Cerebellar cortex (tissue), 1 donor: ENCODE results near the gene ADISSP.

Source experiments
- DNase-seq: peaks from one replicate; pipeline ENCODE4 v3.0.0-alpha.2; 2015; ENCODE audit warnings: low spot score

Gene ADISSP

DNA sequence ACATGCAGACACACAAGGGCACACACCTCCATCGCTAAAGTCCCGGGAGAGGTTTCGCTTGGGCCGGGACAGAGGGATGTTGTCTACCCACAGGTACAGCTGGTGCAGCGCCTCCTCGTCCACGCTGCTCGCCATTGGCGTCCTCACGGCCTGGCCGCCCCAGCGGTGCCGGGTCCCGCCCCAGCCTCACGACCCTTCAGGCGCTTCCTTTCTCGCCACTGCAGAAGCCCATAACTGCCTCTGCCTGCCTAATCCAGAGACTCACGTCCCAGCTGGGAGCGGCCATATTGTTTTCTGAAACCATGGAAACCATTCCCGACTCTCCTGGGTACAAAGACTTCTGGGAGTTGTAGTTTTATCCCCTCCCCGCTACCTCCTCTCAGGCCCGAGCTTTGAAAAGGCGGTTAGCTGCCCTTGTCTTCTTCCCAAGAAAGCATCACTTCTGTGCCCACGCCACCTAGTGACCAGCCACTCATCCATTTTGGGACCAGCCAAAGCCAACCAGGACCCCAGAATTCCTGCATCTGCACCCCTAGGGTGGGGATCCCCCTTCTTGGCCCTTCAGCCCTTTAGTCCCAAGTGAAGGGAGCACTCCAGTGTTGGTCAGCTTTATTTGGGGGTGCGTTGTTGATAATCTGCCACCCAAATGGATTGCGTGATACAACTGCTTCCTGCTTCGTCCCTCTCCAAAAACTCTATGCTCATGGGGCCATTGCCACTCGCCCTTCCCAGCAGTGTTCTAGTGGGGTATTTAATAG, 13.8 kb upstream of the ADISSP start, which contains the start of gene SPEF1:
TSS of gene SPEF1 (minus strand) at position 296 of the 758 bp plus-strand sequence. CDS start at position 135, 161 bp downstream.
- peak; percentile 98 for DNase-seq

DNA sequence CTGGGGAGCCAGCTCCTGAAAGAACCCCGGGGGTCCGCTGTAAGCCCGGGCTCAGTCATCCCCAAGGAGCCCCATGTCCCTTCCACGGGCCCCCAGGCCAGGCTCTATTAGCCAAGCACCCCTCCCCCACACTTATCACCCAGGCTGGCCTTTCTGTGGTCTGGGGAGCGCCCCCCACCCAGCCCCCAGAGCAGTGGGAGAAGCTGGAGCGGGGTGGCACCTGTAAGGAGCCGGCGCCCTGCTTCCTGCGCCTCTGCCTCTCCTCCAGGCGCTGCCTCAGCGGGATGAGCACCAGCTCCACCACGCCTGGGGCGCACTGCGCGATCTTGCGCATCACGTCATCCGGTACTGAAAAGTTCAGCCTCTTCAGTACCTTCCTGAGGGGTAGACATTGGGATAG, 11.4 kb upstream of the ADISSP start:
- DNase-seq: no peak

DNA sequence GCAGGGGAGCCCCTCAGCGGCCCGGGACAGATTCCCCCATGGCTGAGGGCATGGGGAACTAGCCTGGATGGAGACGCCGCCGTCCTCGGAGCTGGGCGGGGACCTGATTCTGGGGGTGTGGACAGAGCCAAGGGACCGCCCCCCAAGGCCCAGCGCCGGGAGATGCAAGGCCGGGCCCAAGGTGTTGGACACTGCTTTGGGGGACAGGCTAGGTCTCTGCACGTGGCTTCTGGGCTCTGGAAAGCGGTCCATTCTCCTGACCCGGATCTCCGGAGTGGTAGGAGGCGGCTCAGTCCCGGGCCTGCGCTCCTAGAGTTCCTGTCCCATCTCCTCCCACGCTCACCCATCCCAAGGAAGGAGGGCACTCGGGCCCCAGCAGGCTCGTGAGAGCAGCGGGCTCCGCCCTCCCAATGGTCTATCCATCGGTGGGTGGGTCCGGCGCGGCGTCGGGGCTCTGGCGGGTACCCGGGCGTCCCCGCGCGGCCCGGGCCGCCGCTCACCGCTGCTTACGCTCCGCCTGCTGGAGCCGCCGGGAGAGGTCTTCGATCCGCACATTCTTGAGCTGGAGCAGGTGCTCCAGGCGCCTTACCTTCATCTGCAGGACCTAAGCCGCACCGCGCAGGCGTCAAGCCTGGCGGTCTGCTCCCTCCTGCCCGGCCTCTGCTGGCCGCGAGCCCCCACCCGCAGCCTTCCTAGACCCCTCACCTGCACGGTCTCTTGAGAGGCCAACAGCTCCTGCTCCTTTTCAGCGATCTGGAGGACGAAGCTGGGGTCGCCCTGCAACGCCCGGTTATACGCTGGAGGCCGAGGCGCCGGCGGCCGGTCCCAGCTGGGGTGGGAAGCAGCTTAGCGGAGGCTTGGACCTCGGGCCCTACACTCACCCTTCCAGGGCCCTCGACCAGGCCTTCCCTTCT, 10.4 kb upstream of the ADISSP start:
- no peak for DNase-seq

DNA sequence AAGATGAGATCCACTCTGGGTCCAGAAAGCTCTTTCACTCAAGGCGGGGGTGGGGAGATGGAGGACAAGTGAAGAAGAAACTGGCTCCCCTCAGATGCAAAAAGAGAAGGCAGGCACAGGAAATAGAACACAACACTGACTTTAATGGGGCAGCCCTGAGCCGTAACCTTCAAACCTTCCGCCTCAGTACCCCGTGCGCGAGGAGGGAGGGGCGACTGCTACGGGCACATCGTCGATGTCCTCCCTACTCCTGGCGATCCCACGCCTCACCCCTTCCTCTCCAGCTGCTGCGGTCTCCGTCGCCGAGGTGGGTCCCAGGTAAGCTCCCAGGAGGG, 9.8 kb upstream of the ADISSP start:
- no peak for DNase-seq

DNA sequence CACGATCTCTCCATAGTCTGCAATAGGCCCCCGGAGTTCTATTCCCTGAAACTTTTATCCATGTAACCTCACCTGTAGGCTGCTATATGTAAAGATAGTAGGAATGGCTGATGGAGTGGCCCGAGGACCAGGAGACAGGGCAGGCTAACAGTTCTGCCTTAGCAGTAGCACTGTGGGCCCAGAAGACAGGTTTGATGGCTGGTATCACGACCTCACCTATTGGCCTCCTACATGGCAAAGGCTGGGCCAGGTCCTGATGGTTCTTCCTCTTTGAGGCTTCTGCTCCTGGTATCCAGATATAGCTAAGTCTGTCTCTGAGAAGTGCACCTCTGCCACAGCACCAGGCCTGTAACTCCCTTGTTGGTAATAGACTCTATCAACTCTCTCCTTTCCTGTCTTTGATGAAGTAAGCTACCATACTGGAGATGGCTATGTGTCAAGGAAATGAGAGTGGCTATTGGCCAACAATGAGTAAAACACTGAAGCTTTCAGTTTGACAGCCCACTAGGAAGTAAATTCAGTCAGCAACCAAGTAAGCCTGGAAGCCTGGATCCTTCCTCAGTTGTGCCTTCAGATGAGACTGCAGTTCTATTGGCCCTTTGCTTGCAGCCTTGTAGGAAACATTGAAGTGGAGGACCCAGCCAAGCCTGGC, 8.0 kb upstream of the ADISSP start:
- no peak for DNase-seq

DNA sequence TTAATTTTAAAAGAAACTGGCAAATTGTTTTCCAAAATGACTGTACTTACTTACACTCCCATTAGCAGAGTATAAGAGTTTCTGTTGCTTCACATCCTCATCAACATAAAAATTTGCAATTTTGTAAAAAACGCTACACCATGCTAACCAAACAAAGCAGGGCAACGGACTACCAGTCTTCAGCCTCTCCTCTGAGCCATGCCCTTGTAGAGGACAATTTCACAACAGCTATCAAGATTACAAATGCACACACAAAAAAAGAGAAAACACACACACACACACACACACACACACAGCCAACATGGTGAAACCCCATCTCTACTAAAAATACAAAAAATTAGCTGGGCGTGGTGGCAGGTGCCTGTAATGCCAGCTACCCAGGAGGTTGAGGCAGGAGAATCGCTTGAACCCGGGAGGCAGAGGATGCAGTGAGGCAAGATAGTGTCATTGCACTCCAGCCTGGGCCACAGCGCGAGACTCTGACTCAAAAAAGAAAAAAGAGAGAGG, 4.1 kb upstream of the ADISSP start:
- no peak for DNase-seq

DNA sequence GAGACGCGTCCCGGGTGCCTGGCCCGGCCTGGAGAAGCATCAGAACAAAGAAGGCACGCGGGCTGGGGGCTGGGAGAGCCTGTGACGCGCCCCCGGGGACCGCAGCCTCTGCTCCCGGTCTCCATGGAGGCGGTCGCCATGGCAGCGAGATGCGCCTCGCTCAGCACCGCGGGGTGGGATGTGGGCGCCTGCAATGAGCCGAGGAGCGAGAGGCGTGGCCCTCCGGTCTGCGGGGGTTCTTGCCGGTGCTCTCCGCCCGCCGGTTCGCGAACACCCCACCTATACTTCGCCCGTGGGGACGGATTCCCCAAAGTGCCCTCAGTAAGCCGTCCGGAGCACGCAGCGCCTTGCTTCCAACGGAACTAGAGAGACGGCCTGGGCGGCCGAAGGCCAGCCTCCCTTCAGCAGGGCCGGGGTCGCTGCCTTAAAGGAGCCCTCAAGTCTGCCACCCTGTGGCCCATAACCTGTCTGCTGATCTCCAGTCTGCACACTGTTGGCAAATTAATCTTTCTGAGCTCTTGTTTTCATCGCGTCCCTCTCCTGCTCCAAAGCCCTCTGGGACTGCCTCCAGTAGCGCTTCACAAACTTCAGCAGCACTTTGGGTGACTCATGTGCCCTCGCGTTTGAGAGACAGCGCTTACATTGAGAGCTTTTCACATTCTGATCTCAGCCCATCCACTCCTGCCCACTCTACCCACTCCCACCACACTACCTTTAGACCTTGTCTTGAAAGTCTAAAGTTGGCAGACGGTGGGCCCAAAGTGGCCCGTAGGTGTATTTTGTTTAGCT, 983 bp upstream of the ADISSP start:
- peak; percentile 79 for DNase-seq

DNA sequence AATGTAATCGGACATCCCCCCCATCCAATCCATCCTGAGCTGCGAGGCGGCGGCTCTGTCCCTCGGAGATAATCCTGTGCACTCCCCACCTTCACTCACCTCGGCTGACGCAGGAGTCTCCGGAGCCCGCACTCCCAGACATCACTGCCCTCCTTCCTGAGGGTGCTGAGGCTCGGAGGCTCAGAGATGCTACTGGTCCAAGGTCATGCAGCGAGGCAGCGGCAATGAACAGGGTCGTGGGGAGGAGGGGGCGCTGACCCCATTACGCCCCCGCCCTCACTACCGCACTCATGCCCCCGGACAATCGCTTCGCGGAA, 485 bp downstream of the ADISSP start:
- DNase-seq: no peak

DNA sequence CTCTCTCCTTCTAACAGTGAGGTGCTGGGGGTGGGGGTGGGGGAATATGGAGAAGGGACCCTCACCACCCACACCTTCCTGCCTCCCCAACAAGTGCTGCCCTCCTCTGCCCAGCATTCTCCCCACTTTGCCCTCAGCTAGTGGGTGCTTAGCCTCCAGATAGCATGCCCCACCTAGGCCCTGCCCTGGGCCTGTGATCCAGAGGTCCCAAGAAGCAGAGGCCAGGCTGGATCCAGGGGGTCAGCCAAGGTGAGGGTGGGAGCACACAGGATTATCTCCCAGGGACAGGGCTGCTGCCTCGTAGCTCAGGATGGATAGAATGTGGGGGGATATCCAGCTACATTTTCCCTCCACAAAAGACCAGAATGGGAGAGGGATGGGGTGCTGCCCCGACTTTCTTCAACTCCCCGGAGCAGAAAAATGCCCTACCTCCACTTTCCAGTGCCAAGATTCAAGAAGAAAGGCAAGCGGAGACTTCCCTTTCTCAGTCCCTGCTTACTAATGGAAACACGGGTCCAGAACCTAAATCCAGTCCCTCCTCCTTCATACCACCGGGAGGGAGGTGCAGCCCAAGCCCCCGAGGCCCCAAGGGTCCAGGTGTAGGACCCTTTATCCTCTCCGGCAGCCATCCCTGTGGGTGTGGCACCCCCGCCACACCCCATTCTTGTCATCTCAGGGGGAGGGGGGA, 987 bp downstream of the ADISSP start:
- no peak for DNase-seq

DNA sequence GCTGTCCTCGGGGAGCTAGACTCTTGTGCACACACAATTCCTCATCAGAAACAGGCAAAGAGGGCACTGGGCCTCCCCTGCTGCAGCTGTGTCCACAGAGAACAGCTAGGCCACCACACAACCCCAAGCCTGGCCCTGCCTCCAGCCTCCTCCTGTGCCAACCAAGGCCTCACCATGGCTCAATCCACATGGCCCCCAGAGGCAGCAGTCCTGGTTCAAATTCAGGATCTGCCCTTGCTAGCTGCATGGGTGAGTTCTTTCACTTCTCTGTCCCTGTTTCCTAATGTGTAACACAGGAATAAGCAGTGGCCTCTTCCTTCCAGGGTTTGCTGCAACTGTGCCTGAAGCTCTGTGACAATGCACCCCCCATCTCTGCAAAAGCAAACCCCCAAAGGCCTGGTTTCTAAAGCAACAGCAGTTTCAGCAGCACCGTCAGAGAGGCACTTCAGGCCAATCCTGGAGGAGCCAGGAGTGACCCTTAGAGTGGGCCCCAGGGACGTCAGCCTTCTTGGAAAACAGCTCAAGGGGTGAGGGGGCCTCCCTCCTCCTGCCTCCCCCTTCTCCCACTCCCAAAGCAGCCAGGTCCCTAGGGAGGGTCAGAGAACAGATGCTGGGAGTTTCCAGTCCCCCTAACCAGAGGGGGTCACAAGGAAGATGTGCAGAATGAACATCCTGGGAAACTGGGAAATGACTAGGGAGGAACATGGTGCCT, 2.2 kb downstream of the ADISSP start:
- DNase-seq: no peak

DNA sequence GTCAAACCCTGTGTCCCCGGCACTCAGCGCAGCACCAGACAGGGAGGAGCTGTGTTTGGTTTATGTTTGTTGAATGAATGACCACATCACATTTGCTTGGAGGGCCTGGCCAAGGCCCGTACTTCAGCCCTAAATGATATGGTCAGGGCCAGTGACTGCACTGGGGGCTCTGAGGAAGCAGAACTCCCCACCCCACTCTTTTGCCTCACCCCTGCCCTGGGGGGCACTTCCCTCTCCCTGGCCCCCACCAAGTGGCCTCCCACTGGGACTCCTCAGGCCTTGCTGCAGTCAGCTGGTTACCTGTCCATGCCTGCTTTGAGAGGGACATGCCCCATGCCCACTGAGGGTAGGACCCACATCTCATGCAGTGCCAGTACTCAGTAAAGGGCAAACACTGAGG, 2.9 kb downstream of the ADISSP start:
- DNase-seq: no peak

DNA sequence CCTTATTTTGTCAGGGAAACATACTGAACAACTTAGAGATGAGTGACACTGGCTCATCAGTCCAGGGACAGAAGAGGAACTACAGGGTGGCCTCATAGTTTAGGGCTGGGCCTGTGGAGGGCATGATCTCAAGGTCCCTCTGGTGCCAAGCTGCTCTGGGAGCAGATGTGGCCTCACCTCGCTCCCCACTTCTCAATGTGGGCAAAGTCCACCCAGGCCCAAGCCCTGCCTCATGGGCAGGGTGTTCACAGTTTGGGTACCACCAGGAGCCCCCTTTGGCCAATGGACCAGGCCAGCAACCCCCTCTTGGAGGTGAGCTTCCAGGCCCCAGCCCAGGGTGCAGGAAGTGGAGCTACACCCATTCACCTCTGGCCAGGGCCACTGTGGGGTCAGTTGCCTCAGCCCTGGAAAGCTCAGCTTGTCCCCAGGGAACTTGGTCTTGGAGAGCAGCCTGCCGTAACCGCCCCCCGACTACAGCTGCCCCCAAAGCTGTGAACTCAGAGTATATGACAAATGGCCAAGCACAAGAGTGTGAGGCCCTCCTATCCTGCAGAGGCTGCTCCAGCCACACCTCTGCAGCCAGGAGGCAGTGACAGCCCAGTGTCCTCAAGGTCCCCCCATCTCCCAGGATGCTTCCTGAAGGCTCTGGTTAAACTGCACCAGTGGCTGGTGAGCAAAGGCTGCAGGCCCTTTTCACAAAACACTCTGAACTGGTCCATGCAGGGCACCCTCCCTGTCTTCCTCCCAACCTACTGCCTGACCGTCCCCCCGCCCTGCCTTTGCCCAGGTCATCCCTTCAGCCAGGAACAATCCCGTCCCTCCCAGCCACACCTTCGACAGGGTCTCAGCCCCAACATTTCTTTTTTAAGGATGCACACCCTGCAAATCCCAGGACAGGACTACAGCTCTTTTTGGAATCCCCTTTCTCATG, 3.6 kb downstream of the ADISSP start:
- no peak for DNase-seq

DNA sequence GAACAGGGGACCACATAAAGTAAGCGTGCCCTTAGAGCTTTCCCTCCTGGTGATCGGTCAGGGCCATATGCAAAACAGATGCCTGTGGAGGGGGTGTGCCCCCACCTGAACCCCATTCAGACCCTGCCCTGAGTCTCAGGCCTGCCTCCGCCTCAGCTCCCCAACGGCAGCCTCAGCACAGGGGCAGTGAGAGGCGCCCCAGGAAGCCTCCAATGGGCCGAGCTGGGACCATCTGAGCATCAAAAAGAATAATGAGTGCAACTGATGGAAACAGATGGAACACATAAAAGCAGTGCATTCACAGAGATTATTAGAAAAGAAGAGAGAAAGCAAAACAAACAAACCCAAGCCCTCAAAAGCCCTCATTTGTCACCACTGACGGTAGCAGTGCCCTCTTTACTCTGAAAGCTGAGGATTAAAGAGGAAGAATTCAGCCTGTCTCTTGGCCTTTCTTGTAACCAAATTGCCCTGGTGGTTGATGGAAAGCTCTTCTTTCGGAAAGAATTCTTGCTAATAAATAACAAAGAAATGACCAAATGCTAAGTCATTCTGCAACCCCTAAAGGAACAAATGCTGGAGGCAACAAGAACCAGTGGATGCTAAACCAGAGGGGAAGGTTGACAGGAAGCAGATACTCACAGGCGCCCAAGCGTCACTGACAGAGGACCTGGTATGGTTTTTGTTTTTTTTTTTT, 6.8 kb downstream of the ADISSP start:
- DNase-seq: no peak

DNA sequence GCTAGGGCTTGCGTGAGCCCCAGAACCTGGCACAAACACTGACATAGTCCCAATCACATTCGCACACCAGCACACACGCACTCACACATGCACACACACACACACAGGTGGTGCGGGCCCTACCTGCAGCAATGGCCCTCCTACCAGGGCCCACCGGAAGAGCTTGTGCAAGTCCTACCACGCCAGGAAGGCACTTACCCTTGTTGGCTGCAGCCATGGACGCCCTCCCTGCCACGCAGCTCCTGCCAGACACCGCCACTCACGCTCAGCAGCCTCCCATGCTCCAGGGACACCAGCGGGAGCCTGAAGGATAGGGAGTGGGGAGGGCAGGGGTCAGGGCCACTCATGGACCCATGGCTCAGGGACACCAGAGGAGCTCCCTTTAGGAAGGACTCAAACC, 7.7 kb downstream of the ADISSP start:
- no peak for DNase-seq

DNA sequence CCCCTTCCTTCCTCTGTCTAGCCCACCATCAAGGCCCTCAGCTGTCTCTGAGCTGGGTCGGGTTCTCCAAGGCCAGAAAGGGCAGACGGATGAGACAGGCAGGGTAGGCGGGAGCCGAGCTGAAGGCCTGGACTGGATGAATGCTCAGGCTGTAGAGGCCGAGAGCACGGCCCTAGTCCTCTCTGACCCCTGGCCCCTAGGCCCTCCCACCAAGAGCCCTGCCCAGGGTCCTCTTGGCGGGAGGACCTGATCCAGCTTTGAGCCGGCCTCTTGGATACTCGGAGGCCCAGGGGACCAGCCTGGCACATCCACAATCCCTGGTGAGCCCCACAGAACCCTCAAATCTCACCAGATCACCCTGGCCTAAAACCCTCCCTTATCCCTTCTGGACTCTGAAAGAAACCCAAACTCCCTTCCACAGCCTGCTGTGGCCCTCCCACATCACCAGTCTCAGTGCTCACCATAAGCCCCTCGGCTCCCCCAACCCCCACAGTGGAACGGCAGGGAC, 8.2 kb downstream of the ADISSP start:
- no peak for DNase-seq

DNA sequence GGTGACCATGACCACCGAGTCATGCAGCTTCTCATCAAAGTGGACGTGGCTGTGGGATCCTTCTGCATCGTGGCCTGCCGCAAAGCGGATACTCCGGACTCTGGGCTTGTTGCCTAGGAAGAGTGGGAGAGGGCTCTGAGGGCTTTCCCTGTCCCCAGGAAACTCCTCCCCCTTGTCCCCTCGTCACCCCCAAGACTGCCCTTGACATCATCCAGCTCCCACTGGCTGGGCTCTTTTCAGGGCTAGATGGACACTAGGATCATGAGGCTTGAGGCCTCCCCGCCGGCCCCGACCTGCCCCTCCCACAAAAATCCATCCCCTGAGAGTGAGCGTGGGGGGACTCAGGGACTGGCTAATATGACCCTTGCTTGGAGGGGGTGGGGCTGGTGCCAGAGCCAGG, 9.0 kb downstream of the ADISSP start:
- no peak for DNase-seq

DNA sequence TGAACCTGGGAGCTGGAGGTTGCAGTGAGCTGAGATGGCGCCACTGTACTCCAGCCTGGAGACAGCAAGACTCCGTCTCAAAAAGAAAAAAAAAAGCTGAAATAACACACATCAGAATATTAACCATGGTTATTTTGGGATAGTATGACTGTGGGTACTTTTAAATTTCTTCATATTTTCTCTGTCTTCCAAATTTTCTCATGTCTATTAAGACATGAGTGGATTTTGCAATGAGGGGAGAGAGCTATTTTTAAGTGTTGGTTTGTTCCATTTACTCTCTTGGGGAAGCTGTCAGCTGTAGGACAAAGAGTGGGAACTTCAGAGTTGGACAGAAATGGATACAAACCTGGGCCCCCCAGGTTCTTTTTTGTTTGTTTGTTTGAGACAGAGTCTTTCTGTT, 10.3 kb downstream of the ADISSP start:
- DNase-seq: no peak

DNA sequence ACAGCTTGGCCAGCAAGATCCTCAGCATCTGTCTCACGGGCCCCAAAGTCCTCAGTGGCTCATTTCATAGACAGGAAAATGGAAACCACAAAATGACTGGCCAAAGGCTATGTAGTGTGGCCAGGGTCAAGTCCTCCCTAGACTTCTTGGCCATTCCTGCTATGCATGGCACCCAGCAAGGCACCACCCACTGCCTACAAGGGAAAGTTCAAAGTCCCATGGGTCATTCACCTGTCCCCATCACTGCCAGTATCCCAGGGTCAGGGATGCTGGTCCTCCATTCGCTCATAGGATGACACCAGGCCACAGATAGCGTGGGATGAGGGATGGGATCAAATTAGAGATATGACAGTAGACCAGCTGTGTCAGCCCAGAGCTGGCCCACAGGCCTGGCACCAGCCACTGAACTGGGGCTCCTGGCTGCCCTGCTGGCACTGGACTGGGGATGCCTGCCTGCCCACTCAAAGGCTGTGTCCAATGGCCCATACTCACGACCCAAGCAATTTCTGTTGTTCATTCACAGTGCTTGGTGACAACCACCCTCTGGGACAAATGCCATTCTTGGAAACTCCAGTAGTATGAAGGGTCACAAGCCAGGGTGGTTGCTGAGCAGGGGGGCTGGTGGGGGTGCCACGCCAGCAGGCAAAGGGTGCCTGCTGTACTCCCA, 11.6 kb downstream of the ADISSP start:
- DNase-seq: no peak
